ENCODE data around the gene GDNF. TPM values are rescaled to one million over a fixed set of nuclear protein-coding genes. Genes with fewer than 3 reads are reported as not detected.

The GDNF gene, protein sequence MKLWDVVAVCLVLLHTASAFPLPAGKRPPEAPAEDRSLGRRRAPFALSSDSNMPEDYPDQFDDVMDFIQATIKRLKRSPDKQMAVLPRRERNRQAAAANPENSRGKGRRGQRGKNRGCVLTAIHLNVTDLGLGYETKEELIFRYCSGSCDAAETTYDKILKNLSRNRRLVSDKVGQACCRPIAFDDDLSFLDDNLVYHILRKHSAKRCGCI
- not detected in 5 replicates for total RNA-seq (2022; extraction: Qiagen RNA extraction; ENCODE audit: low read depth)

DNA sequence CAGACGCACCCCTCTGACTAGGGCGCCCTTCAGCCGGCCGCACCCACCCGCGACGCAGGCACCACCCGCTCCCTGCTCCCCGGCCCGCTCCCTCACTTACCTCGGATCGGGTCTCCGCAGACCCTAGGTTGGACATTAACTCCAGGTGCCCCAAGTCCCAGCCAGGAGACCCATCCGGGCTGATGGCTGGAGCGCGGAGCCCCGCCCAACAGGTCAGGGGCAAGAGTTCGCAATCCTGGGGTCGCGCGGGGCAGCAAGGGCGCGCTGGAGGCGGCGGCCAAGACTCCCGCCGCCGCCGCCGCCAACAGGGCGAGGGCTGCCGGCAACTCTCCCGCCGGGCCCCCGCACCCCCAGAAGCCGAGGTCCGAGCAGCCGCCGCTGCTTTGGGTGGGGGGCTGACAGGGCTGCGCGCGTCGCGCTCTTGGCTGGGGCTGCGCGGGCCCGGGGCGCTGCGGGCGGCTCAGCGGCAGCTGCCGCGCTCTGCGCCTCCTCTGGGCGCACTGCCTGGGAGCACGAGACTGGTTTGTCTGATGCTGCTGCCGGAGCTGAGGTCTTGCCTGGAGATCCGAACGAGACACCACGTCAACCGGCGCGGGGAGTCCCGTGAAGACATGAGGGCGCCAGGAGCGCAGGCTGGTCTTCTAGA, at the start of gene GDNF:
Gene GDNF (minus strand): TSS at position 635 of the 646 bp plus-strand sequence. CDS start 5,245 bp downstream, outside the sequence.

Measured in A549 treated with ZK216348 at 1 μM for 4 hours (cell line).